GM12891 (cell line): ENCODE results near the gene TRIM65.

Source experiments
- POLR2A ChIP-seq: IDR thresholded peaks from 2 replicates; pipeline ENCODE4 v1.6.1; 2011; ENCODE audit warnings: low read depth, low read length, control low read depth
- POLR2AphosphoS5 ChIP-seq: IDR thresholded peaks from 2 replicates; pipeline ENCODE4 v1.6.1; 2011; ENCODE audit warnings: low read depth, low read length, control low read depth

DNA sequence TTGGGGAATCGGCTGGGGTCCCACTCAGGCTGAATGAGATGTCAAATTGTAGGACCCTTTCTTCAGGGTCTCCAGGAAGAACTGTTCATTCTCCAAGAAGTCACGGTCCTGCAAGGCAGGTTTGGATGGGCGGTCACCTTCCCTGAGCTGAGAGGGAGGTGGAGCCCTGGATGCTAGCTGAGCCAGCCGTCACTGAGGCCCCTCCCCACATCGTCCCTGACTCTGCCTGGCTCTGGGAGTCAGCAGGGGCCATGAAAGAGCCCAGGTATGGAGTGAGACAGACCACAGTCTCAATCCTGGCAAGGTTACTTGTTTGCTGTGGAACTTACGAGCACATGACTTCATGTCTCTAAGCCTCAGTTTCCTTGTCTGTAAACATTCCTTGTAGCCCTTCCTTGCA lies 13.9 kb upstream of the TRIM65 start:
- TF ChIP-seq POLR2AphosphoS5: no peak
- no peak for TF ChIP-seq POLR2A
